Measurements from ENCODE around the gene HBG1. TPM values are rescaled to one million over a fixed set of nuclear protein-coding genes. Genes with fewer than 3 reads are reported as not detected.
"Not testable (repeated sequence)": the region's sequence is repeated elsewhere in the genome, so short reads cannot be mapped to it uniquely, and the experiment has no call there.

Gene HBG1
- total RNA-seq, 1 donor from 2014 or later: not detected

- no peak for DNase-seq (ENCODE audit: low read depth in 2 of 2)
Measured at GRCh38 chr11:5277807-5278382, 28.2 kb upstream of the HBG1 start.

GRCh38 chr11:5276697-5277096 lies 27.0 kb upstream of the HBG1 start:
- DNase-seq (ENCODE audit: low read depth in 2 of 2): no peak

- no peak for DNase-seq (ENCODE audit: low read depth in 2 of 2)
Measured at GRCh38 chr11:5275369-5276110, 25.9 kb upstream of the HBG1 start.

- DNase-seq (ENCODE audit: low read depth in 2 of 2): peak in 1 of 2 donors; percentile 4
Measured at GRCh38 chr11:5274395-5274794, 24.7 kb upstream of the HBG1 start.

- DNase-seq (ENCODE audit: low read depth in 2 of 2): no peak
Measured at GRCh38 chr11:5272395-5273017, 22.8 kb upstream of the HBG1 start.

- no peak for DNase-seq (ENCODE audit: low read depth in 2 of 2)
Measured at GRCh38 chr11:5269715-5270147, 20.1 kb upstream of the HBG1 start, which contains the start of gene HBE1. HBE1 (minus strand) TSS chr11:5269945; CDS start chr11:5269890, 55 bp downstream.

- no peak for DNase-seq (ENCODE audit: low read depth in 2 of 2)
Measured at GRCh38 chr11:5267033-5267563, 17.4 kb upstream of the HBG1 start.

GRCh38 chr11:5266609-5267008 lies 17.0 kb upstream of the HBG1 start:
- DNase-seq (ENCODE audit: low read depth in 2 of 2): no peak

GRCh38 chr11:5265832-5266231 lies 16.2 kb upstream of the HBG1 start:
- DNase-seq (ENCODE audit: low read depth in 2 of 2): no peak

GRCh38 chr11:5258543-5259262 lies 9.0 kb upstream of the HBG1 start:
- DNase-seq (ENCODE audit: low read depth in 2 of 2): no peak

GRCh38 chr11:5257296-5257695 lies 7.6 kb upstream of the HBG1 start:
- no peak for DNase-seq (ENCODE audit: low read depth in 2 of 2)

GRCh38 chr11:5254646-5255413 lies 5.2 kb upstream of the HBG1 start, which contains the start of gene HBG2:
HBG2 (minus strand) TSS chr11:5254781; CDS start chr11:5254728, 53 bp downstream.
- not testable (repeated sequence) for DNase-seq (ENCODE audit: low read depth in 2 of 2)

- DNase-seq (ENCODE audit: low read depth in 2 of 2): not testable (repeated sequence)
Measured at GRCh38 chr11:5254023-5254422, 4.4 kb upstream of the HBG1 start.

- DNase-seq (ENCODE audit: low read depth in 2 of 2): not testable (repeated sequence)
Measured at GRCh38 chr11:5253440-5253839, 3.8 kb upstream of the HBG1 start.

- no peak for DNase-seq (ENCODE audit: low read depth in 2 of 2)
Measured at GRCh38 chr11:5252919-5253265, 3.2 kb upstream of the HBG1 start.

- no peak for DNase-seq (ENCODE audit: low read depth in 2 of 2)
Measured at GRCh38 chr11:5252192-5252918, 2.7 kb upstream of the HBG1 start.

- DNase-seq (ENCODE audit: low read depth in 2 of 2): no peak
Measured at GRCh38 chr11:5251746-5252145, 2.1 kb upstream of the HBG1 start.

GRCh38 chr11:5250543-5251204 lies 1.0 kb upstream of the HBG1 start:
- no peak for DNase-seq (ENCODE audit: low read depth in 2 of 2)

GRCh38 chr11:5248498-5248897 lies 1.2 kb downstream of the HBG1 start:
- not testable (repeated sequence) for DNase-seq (ENCODE audit: low read depth in 2 of 2)

Measured in dermis microvascular lymphatic vessel endothelial cell (primary cell).